Spleen (tissue), 11 donors: ENCODE measurements around the gene HEG1. TPM values are rescaled to one million over a fixed set of nuclear protein-coding genes. Genes with fewer than 3 reads are reported as not detected.

Experiments
- DNase-seq: peaks from one replicate; pipeline ENCODE4 v3.0.0-alpha.2; 2020
- H3K27ac ChIP-seq, 8 donors: fragments of 200-600 bp; sonication (generic) in 7 of 8; 1 replicate in 4 of 8; 2 replicates in 4 of 8; pipeline versions ENCODE4 v1.5.0 to v1.8.0; 2016 to 2021; ENCODE audit warnings: inconsistent platforms in 4 of 8, mild to moderate bottlenecking in 4 of 8, moderate library complexity in 1 of 8
- H3K27me3 ChIP-seq, 7 donors: fragments of 200-600 bp; sonication (generic) in 6 of 7; replicated peaks in 1 of 7; 1 replicate in 4 of 7; 2 replicates in 3 of 7; pipeline versions ENCODE4 v1.5.0 to v1.8.0; 2016 to 2021; ENCODE audit warnings: inconsistent platforms in 3 of 7, mild to moderate bottlenecking in 1 of 7
- H3K36me3 ChIP-seq, 6 donors: fragments of 200-600 bp; sonication (generic) in 5 of 6; 1 replicate in 4 of 6; 2 replicates in 2 of 6; pipeline versions ENCODE4 v1.5.0 to v1.8.0; 2016 to 2021; ENCODE audit warnings: inconsistent platforms in 2 of 6
- H3K4me1 ChIP-seq, 6 donors: fragments of 200-600 bp; sonication (generic) in 5 of 6; 1 replicate in 3 of 6; 2 replicates in 3 of 6; pipeline versions ENCODE4 v1.5.0 to v1.8.0; 2016 to 2021; ENCODE audit warnings: inconsistent platforms in 3 of 6
- H3K4me3 ChIP-seq, 8 donors: fragments of 200-600 bp; sonication (generic) in 7 of 8; 1 replicate in 4 of 8; 2 replicates in 4 of 8; pipeline versions ENCODE4 v1.5.0 to v1.8.0; 2016 to 2021; ENCODE audit warnings: inconsistent platforms in 4 of 8, mild to moderate bottlenecking in 4 of 8, moderate library complexity in 2 of 8
- H3K9me3 ChIP-seq, 8 donors: fragments of 200-600 bp; sonication (generic) in 7 of 8; 1 replicate in 4 of 8; 2 replicates in 4 of 8; pipeline versions ENCODE4 v1.5.0 to v1.8.0; 2016 to 2021; ENCODE audit warnings: inconsistent platforms in 4 of 8
- POLR2A ChIP-seq, 3 donors: fragments of 450-650 bp; IDR thresholded peaks; one replicate each; pipeline ENCODE4 v1.5.1; 2017; ENCODE audit warnings: antibody characterized with exemption in 3 of 3, mild to moderate bottlenecking in 1 of 3
- POLR2AphosphoS5 ChIP-seq, 3 donors: sonication (generic); formaldehyde crosslinking; IDR thresholded peaks; one replicate each; pipeline ENCODE4 v1.5.1; 2017; ENCODE audit warnings: antibody characterized with exemption in 3 of 3
- WGBS, 5 donors: extraction: QIAGEN DNeasy Blood & Tissue Kit in 3 of 5; methylation state at CpG; one replicate each; pipeline versions ENCODE4 v1.1.5 to v1.1.7; 2013 to 2018; 5-methylcytosine and 5-hydroxymethylcytosine counted together
- intact Hi-C: fragments of 100-400 bp; cut with DNase I; formaldehyde crosslinking; loops from one replicate; pipeline ENCODE4 v1.15.0; 2023; ENCODE audit warnings: low total_unique reads
- polyA plus RNA-seq, 3 donors: library from polyadenylated mRNA; stranded (reverse); fragments of 200-250 nt; gene quantifications; one replicate each; pipeline ENCODE4 v1.2.1, GENCODE V29; 2013
- total RNA-seq, 7 donors: library from RNA; depleted of rRNA in 3 of 7; stranded (reverse); fragments of >200 nt in 3 of 7; fragmentation: NEBNext Ultra II Directional in 4 of 7; extraction: Animal tissue kit (Norgen Biotek cat#: 25700) in 4 of 7; gene quantifications; one replicate each; pipeline versions ENCODE4 v1.1.0 to v1.2.1, GENCODE V29; 2016 to 2021
- TF ChIP-seq, protein P1 (sequence below), 11 experiments: fragments of 200-600 bp in 7 of 11; fragments of 450-650 bp in 4 of 11; sonication (generic) in 4 of 11; IDR thresholded peaks in 8 of 11; conservative IDR thresholded peaks in 3 of 11; 1 replicate in 7 of 11; 2 replicates in 4 of 11; pipeline versions ENCODE4 v1.4.0 to v1.8.0; 2016 to 2021; ENCODE audit warnings: antibody characterized with exemption in 11 of 11, inconsistent platforms in 4 of 11, mild to moderate bottlenecking in 1 of 11
- donor health status: healthy with polysubstance abuse.
- donor health status: DM: no; HTN: no; CAD: no; lungs with moderate emphysema.
- donor health status: DM: no; HTN: no; CAD: no.
- donor health status: Bipolar disorder and iron deficiency.
- donor health status: healthy.
- donor health status: DM: no; HTN: no; CAD: no.
- donor health status: DM: yes; HTN: yes; CAD: no.

HEG1 gene
- total and polyA plus RNA-seq, 10 donors: 3.1 to 87.9 (median 64.7) TPM

DNA sequence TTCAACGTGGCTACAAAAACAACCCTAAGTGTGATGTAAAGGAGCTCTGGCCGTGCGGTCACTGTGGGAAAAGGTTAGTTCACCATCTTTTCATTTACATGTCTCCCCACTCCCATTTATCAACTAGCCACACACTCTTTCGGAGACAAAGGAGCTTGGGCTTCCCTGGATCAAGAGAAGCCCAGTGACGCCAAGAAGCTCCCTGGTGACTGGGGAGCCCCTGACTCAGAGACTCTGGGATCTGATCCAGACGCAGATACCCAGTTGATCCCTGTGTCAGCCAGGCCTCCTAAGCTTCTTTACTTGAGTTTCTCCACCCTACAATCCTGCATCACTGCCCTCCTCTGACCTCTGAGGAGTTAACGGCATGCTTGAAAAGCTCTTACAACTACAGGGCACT, 43.9 kb downstream of the HEG1 start:
- no peak for DNase-seq
- 83 to 92% (median 84%) methylated on average over 6 to 7 of the region's 7 CpGs for WGBS, 5 donors
- H3K27me3 ChIP-seq: no peaks in the 10 kb centered on the region
- H3K9me3 ChIP-seq: no peaks in the 10 kb centered on the region
- H3K4me3 ChIP-seq: no peak overlapping the region
- intact Hi-C loops: no loop called here
- H3K27ac ChIP-seq: no peak overlapping the region
- no peak for TF ChIP-seq POLR2AphosphoS5 (IDR thresholded peaks at IDR 0.05)
- no peak for TF ChIP-seq POLR2A (IDR thresholded peaks at IDR 0.05)
- TF ChIP-seq, protein P1, sequence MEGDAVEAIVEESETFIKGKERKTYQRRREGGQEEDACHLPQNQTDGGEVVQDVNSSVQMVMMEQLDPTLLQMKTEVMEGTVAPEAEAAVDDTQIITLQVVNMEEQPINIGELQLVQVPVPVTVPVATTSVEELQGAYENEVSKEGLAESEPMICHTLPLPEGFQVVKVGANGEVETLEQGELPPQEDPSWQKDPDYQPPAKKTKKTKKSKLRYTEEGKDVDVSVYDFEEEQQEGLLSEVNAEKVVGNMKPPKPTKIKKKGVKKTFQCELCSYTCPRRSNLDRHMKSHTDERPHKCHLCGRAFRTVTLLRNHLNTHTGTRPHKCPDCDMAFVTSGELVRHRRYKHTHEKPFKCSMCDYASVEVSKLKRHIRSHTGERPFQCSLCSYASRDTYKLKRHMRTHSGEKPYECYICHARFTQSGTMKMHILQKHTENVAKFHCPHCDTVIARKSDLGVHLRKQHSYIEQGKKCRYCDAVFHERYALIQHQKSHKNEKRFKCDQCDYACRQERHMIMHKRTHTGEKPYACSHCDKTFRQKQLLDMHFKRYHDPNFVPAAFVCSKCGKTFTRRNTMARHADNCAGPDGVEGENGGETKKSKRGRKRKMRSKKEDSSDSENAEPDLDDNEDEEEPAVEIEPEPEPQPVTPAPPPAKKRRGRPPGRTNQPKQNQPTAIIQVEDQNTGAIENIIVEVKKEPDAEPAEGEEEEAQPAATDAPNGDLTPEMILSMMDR (IDR thresholded peaks at IDR 0.05 in 8 of 11, conservative IDR thresholded peaks at IDR 0.05 in 3 of 11): no peak
- H3K4me1 ChIP-seq: peaks cover 0 to 11% (median 0%) of the 10 kb centered on the region in 6 donors
- peaks cover 3 to 99% (median 71%) of the 10 kb centered on the region in 6 donors for H3K36me3 ChIP-seq

DNA sequence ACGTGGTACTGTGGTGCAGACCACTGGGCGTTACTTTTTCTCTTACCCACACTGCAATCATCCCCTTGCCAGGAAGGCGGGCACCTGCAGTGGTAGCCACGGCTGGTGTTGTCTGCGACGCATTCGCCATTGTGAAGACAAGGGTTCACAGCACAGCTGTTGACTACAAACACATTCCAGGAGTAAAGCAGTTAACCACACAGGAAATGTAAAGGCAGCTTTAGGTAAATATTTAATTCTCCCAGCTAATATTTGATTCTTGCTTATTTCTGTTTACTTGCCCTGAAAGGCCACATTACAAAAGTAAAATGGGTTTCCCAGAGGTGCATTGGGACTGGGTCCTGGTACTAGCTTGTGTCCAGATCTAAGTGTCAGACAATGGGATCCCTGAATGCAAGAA, 45.4 kb downstream of the HEG1 start:
- Histone ChIP-seq H3K36me3 (peaks cover 3 to 100% (median 80%) of the 10 kb centered on the region in 6 donors), H3K4me3 (no peak overlapping the region), H3K4me1 (peaks cover 0 to 19% (median 2%) of the 10 kb centered on the region in 6 donors), H3K9me3 (no peaks in the 10 kb centered on the region), H3K27ac (no peak overlapping the region), H3K27me3 (no peaks in the 10 kb centered on the region)
- TF ChIP-seq, protein P1 (IDR thresholded peaks at IDR 0.05 in 8 of 11, conservative IDR thresholded peaks at IDR 0.05 in 3 of 11): no peak
- TF ChIP-seq POLR2A (IDR thresholded peaks at IDR 0.05): no peak
- no peak for TF ChIP-seq POLR2AphosphoS5 (IDR thresholded peaks at IDR 0.05)
- DNase-seq: no peak
- WGBS, 5 donors: 72 to 88% (median 84%) methylated on average over 7 of the region's 7 CpGs
- intact Hi-C loops: no loop called here

DNA sequence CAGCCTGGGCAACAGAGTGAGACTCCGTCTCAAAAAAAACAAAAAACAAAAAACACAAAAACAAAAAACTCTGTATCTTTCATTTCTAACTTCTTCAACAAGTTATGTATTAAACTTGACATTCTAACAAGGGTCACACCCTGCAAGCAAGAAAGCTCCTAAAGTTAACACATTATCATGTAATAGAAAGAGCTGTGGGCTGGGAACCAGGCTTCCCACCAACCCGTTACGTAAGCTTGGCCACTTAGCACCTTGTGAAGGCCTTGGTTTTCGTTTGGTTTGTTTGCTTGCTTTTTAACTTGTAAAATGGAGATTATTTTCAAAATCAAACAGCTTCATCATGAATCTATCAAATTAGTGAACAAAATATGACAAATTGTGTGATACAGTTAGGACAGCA, 47.0 kb downstream of the HEG1 start:
- H3K27me3 ChIP-seq: no peaks in the 10 kb centered on the region
- no peak for DNase-seq
- H3K4me3 ChIP-seq: no peak overlapping the region
- TF ChIP-seq, protein P1 (IDR thresholded peaks at IDR 0.05 in 8 of 11, conservative IDR thresholded peaks at IDR 0.05 in 3 of 11): no peak
- TF ChIP-seq POLR2AphosphoS5 (IDR thresholded peaks at IDR 0.05) (no peak), POLR2A (IDR thresholded peaks at IDR 0.05) (no peak)
- 83 to 89% (median 87%) methylated on average over 4 of the region's 4 CpGs for WGBS, 5 donors
- intact Hi-C loops: no loop called here
- no peak overlapping the region for H3K27ac ChIP-seq
- H3K9me3 ChIP-seq: no peaks in the 10 kb centered on the region
- H3K36me3 ChIP-seq: peaks cover 6 to 100% (median 82%) of the 10 kb centered on the region in 6 donors
- H3K4me1 ChIP-seq: peaks cover 0 to 23% (median 3%) of the 10 kb centered on the region in 6 donors

DNA sequence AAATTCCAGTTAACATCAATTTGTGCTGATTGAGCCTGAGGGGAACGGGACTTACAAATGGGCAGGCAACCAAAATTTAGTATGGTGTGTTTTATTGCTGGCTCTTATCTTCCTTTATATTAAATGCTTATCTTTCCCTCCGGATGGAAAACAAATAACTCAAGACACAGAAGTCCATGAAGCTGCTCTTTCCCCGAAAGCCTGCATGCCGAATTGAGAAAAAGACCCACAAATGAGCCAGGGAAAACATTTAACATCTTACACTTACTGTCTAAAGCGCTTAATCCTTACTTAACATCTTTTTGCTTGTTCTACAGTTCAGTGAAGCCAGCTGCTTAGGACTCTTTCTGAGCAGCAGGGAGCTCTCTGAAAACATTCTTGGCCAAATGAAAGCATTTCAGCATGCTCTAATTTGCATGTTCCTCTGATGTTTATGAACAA, 49.5 kb downstream of the HEG1 start:
- Histone ChIP-seq H3K36me3 (peaks cover 3 to 100% (median 85%) of the 10 kb centered on the region in 6 donors), H3K27ac (no peak overlapping the region), H3K4me1 (peaks cover 0 to 26% (median 4%) of the 10 kb centered on the region in 6 donors), H3K9me3 (no peaks in the 10 kb centered on the region), H3K27me3 (no peaks in the 10 kb centered on the region), H3K4me3 (no peak overlapping the region)
- no peak for DNase-seq
- TF ChIP-seq, protein P1 (IDR thresholded peaks at IDR 0.05 in 8 of 11, conservative IDR thresholded peaks at IDR 0.05 in 3 of 11): no peak
- no peak for TF ChIP-seq POLR2A (IDR thresholded peaks at IDR 0.05)
- TF ChIP-seq POLR2AphosphoS5 (IDR thresholded peaks at IDR 0.05): no peak
- intact Hi-C loops: no loop called here
- WGBS, 5 donors: 79 to 90% (median 85%) methylated on average over 5 of the region's 5 CpGs
